ENCODE results near the gene PNPLA6. TPM values are rescaled to one million over a fixed set of nuclear protein-coding genes. Genes with fewer than 3 reads are reported as not detected.

The PNPLA6 gene
- total RNA-seq, 2 experiments from 2014 or later: 117 to 126 TPM

DNA sequence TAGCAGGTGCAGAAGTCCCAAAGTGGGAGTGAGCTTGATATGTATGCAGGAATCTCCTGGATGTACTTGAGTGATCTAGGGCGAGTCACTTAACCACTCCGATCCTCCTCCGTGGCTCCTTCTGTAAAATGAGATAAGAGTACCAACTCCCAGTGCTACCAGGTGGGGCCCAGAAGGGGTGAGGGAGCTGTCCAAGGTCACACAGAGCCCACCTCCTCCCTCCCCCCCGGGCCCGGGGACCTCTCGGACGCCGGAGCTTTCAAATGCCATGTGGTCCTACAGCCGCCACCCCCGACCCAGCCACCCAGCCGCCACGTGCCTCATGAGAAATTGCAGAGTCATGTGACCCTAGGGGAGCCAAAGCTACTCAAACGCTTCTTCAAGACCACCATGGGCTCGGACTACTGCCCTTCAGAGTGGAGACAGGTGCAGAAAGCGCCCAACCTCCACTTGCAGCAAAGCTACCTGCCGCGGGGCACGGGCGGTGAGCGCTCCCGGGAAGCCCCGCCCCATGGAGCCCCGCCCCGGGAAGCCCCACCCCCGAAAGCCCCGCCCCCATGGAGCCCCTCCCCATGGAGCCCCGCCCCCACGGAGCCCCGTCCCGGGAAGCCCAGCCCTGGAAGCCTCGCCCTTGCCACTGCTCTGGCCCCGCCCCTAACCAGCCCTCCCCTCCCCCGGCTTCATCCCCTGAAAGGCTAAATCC lies 29.7 kb upstream of the PNPLA6 start:
- Mint-ChIP-seq H3K4me1 (peaks cover 14% of the 10 kb centered on the region), H3K9me3 (no peaks in the 10 kb centered on the region), H3K27me3 (peaks cover 24% of the 10 kb centered on the region), H3K36me3 (ENCODE audit: low read depth) (no peaks in the 10 kb centered on the region), H3K4me3 (no peak overlapping the region), H3K27ac (no peak overlapping the region)
- ChIA-PET CTCF (interaction anchor here (0.8 to 1.1 kb wide), 2 partner anchors 9 to 16 kb away, joined by 4 to 6 read pairs; partner anchors contain the start of gene MCOLN1), POLR2A (interaction anchor here (0.6 kb wide), 1 partner anchor 38 kb away, joined by 3 read pairs; no protein-coding TSS in a partner anchor)
- DNase-seq: no peak

DNA sequence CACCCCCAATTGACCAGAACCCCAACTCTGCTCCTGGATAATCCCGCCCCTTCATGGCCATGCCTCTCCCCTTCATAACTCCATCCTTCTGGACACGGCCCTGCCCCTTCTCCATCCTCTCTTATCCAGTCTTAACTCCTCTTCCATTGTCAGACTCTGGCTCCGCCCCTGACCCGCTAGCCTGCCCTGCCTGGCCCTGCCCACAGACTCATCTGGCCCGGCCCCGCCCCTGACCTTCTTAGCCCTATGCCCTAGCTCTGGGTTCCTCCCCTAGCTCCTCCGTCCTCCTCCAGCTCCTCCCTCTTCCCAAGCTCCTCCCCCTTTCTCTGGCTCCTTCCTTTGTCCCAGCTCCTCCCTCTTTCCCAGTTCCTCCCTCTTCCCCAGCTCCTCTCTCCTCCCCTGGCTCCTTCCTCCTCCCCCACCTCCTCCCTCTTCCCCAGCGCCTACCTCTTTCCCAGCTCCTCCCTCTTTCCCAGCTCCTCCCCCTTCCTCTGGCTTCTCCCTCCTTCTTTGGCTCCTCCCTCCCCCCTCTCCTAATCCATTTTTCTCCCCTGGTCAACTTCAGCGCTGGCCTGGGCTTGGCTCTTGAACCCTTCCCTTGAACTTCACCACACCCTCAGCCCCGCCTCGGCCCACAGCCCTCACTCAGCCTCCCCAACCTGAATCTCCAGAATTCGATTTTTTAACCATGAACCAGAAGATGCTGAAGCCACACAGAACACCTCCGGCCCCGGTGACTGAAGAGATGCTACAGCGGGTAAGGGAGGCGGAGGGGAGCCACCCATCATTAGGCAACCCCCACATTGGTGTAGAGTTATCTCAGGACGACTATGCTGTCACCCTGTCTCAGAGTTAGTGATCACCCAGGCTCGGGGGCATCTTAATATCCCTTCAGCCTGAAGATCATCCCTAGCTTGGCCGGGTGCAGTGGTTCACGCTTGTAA lies 28.9 kb upstream of the PNPLA6 start:
- CTCF ChIA-PET: interaction anchor here (0.8 to 1.1 kb wide), 3 partner anchors 9 to 16 kb away, joined by 4 to 6 read pairs (median 4); partner anchors contain the start of gene MCOLN1
- H3K27me3 Mint-ChIP-seq: peaks cover 19% of the 10 kb centered on the region
- H3K27ac Mint-ChIP-seq: no peak overlapping the region
- peak; percentile 48 for DNase-seq
- H3K36me3 Mint-ChIP-seq (ENCODE audit: low read depth): no peaks in the 10 kb centered on the region
- no peak overlapping the region for H3K4me3 Mint-ChIP-seq
- H3K9me3 Mint-ChIP-seq: no peaks in the 10 kb centered on the region
- peaks cover 14% of the 10 kb centered on the region for H3K4me1 Mint-ChIP-seq
- POLR2A ChIA-PET: interaction anchor here (0.6 kb wide), 1 partner anchor 39 kb away, joined by 3 read pairs; no protein-coding TSS in a partner anchor

DNA sequence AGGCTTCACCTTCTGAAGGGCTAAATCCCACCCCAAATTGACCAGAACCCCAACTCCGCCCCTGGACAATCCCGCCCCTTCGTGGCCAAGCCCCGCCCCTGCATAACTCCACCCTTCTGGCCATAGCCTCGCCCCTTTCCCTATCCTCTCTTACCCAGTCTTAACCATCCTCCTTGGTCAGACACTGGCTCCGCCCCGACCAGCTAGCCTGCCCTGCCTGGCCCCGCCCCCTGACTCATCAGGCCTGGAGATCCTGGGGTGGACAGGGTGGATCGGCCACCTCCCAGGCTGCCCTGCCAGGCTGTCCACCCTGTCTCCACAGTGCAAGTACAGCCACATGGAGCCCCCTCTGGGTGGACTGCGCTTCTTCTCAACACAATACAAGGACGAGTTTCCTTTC lies 27.6 kb upstream of the PNPLA6 start:
- H3K4me1 Mint-ChIP-seq: peaks cover 14% of the 10 kb centered on the region
- CTCF ChIA-PET: interaction anchor here (0.6 to 0.9 kb wide), 2 partner anchors 11 to 408 kb away, joined by 3 to 4 read pairs; a partner anchor contains a TSS
- POLR2A ChIA-PET: no interaction called here

GRCh38 chr19:7509625-7510024 lies 25.9 kb upstream of the PNPLA6 start:
- peak; percentile 45 for DNase-seq

More for the DNA sequence above, 27.6 kb upstream of the PNPLA6 start:
- Mint-ChIP-seq H3K36me3 (ENCODE audit: low read depth) (no peaks in the 10 kb centered on the region), H3K27me3 (peaks cover 12% of the 10 kb centered on the region), H3K4me3 (no peak overlapping the region), H3K27ac (no peak overlapping the region), H3K9me3 (no peaks in the 10 kb centered on the region)
- DNase-seq: no peak

DNA sequence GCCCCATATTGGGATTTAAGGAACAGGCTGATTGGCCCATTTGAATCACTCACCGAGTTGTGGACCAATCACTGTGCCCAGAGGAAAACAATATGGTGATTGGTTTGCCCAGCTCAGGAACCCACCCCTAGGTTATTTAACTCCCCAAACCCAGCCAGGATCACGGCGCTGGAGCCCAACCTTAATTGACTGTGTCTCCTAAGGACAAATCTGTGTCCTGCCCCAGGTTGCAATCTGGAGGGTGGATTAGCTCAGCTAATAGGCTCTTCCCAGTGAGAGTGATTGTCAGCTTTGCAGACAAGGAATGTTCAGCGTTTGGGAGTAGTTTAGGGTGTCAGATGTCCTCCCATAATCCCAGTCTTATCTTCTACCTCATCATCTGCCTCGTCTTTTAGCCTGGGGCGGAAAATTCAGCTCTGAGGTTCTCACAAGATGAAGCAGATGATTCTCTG lies 23.1 kb upstream of the PNPLA6 start:
- Mint-ChIP-seq H3K9me3 (no peaks in the 10 kb centered on the region), H3K27ac (no peak overlapping the region), H3K4me1 (peaks cover 7% of the 10 kb centered on the region), H3K27me3 (peaks cover 22% of the 10 kb centered on the region), H3K36me3 (ENCODE audit: low read depth) (no peaks in the 10 kb centered on the region), H3K4me3 (no peak overlapping the region)
- POLR2A ChIA-PET: no interaction called here
- CTCF ChIA-PET: interaction anchor here (0.9 kb wide), 1 partner anchor 9 kb away, joined by 3 read pairs; no protein-coding TSS in a partner anchor
- no peak for DNase-seq

More at GRCh38 chr19:7509625-7510024, 25.9 kb upstream of the PNPLA6 start:
- no peak overlapping the region for H3K27ac Mint-ChIP-seq
- no peak overlapping the region for H3K4me3 Mint-ChIP-seq
- H3K27me3 Mint-ChIP-seq: peaks cover 13% of the 10 kb centered on the region
- no peaks in the 10 kb centered on the region for H3K36me3 Mint-ChIP-seq (ENCODE audit: low read depth)
- ChIA-PET POLR2A (no interaction called here), CTCF (interaction anchor here (1.8 to 2.1 kb wide), 2 partner anchors 13 to 25 kb away, joined by 5 to 9 read pairs; partner anchors contain the start of gene MCOLN1)
- H3K4me1 Mint-ChIP-seq: peaks cover 14% of the 10 kb centered on the region
- no peaks in the 10 kb centered on the region for H3K9me3 Mint-ChIP-seq

DNA sequence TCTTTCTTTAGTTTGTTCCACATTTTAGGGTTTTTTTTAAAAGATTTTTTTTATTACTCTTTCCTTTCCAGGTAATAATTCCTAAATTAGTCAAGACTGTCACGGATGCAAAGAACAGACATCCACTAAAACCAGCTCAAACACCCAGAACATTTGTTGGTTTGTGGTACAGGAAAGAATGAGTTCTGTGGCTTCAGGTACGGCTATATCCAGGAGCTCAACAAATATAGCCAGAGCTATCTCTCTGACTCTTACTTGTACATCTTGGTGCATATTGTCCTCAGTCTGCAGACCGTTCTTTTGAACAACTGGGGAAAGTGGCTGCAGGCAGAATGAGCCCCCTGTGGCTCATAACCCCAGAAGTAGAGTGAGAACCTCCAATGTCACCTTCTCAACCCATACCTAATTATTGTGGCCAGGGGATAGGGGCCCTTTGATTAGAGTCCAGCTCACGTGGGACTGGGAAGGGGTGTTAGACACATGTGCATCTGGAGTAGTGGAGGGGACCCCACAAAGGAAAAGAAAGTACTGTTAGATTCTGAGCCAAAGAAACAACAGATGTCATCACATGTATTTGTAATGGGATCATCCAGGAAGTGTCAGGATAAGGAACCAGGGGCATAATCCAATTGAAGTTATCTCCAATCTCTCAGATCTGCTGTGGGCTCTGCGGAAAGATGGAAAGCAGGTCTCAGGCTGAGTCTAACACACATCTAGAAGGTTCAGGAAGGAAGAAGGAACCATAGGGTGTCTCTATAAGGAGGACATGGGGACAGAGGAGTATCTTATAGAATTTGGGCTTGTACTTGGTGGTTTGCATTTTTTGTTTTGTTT lies 21.5 kb upstream of the PNPLA6 start:
- Mint-ChIP-seq H3K27me3 (peaks cover 25% of the 10 kb centered on the region), H3K4me3 (no peak overlapping the region), H3K9me3 (no peaks in the 10 kb centered on the region), H3K36me3 (ENCODE audit: low read depth) (no peaks in the 10 kb centered on the region), H3K4me1 (peaks cover 7% of the 10 kb centered on the region), H3K27ac (no peak overlapping the region)
- ChIA-PET CTCF (interaction anchor here (1.2 kb wide), 1 partner anchor 116 kb away, joined by 3 read pairs; no protein-coding TSS in a partner anchor), POLR2A (no interaction called here)
- no peak for DNase-seq

DNA sequence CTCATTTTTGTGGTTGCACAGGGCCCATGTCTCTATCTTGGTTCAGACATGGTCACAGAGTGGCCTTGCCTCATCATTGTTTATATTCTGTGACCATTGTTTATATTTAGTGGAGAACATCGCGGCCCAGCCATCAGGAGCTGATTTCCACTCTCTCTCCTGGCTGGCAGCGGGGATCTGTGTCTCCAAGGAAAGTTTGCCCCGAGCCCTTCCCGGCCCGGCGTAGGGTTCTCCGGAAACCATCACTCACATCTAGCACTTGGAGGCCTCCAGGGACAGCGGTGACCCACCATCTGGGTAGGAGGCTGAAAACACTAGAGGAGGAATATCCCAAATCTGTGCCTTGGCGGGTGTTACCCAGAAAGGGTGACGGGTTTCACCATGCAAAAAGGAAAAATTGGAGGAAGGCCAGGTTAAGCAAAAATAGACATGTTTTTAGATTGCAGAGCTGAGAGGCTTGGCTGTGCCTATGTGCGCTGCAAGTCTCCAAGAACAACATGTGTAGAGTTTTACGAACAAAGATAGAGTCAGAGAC lies 20.3 kb upstream of the PNPLA6 start:
- no peaks in the 10 kb centered on the region for H3K36me3 Mint-ChIP-seq (ENCODE audit: low read depth)
- peak overlapping the region; percentile 61 for H3K27ac Mint-ChIP-seq
- no peaks in the 10 kb centered on the region for H3K9me3 Mint-ChIP-seq
- POLR2A ChIA-PET: no interaction called here
- CTCF ChIA-PET: no interaction called here
- H3K4me3 Mint-ChIP-seq: peak overlapping the region; percentile 59
- peaks cover 7% of the 10 kb centered on the region for H3K4me1 Mint-ChIP-seq
- DNase-seq: no peak
- peaks cover 25% of the 10 kb centered on the region for H3K27me3 Mint-ChIP-seq

DNA sequence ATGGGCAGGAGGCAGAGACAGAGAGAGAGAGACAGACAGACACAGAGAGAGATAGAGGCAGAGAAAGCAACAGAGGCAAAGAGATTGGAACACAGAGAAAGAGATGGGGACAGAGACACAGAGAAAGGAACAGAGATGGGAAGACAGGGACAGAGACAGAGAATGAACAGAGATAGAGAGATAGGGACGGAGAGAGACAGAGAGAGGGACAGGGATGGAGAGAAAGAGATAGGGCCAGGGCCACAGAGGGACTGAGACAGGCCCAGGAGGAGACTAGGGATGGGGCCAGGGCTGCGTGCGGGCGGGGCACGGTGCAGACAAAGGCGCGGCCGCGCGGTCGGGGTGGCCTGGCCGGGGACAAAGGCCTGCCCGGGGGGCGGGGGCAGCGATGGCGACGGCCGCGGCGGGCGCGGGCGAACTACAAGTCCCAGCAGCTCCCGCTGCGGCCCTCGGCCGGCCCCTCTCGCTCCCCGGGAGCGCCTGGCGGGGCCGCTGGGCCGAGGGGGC lies 19.8 kb upstream of the PNPLA6 start, which contains the start of gene ZNF358:
ZNF358 (plus strand) TSS at position 459 of the 507 bp plus-strand sequence. CDS start 3,140 bp downstream, outside the sequence.
- Mint-ChIP-seq H3K9me3 (no peaks in the 10 kb centered on the region), H3K27ac (peak within 1 kb of the TSS; percentile 61), H3K36me3 (ENCODE audit: low read depth) (no peaks in the 10 kb centered on the region), H3K4me1 (peaks cover 7% of the 10 kb centered on the region), H3K27me3 (peaks cover 25% of the 10 kb centered on the region), H3K4me3 (peak within 1 kb of the TSS; percentile 64)
- POLR2A ChIA-PET: interaction anchor here (0.6 kb wide), 1 partner anchor 151 kb away, joined by 3 read pairs; no protein-coding TSS in a partner anchor
- DNase-seq: peak; percentile 33
- CTCF ChIA-PET: no interaction called here

GRCh38 chr19:7516333-7516732 lies 19.2 kb upstream of the PNPLA6 start:
- Mint-ChIP-seq H3K27ac (no peak overlapping the region), H3K36me3 (ENCODE audit: low read depth) (no peaks in the 10 kb centered on the region), H3K4me1 (peaks cover 8% of the 10 kb centered on the region), H3K9me3 (no peaks in the 10 kb centered on the region), H3K27me3 (peaks cover 25% of the 10 kb centered on the region), H3K4me3 (peak overlapping the region; percentile 64)
- CTCF ChIA-PET: interaction anchor here (0.6 kb wide), 1 partner anchor 415 kb away, joined by 3 read pairs; no protein-coding TSS in a partner anchor
- POLR2A ChIA-PET: interaction anchor here (0.6 kb wide), 1 partner anchor 151 kb away, joined by 3 read pairs; no protein-coding TSS in a partner anchor
- no peak for DNase-seq

GRCh38 chr19:7516878-7517277 lies 18.6 kb upstream of the PNPLA6 start:
- CTCF ChIA-PET: interaction anchor here (0.6 kb wide), 1 partner anchor 415 kb away, joined by 3 read pairs; no protein-coding TSS in a partner anchor
- H3K27ac Mint-ChIP-seq: no peak overlapping the region

GRCh38 chr19:7519361-7520130 lies 16.0 kb upstream of the PNPLA6 start:
- POLR2A ChIA-PET: no interaction called here
- no peaks in the 10 kb centered on the region for H3K36me3 Mint-ChIP-seq (ENCODE audit: low read depth)
- H3K4me3 Mint-ChIP-seq: no peak overlapping the region
- no peak for DNase-seq
- H3K27ac Mint-ChIP-seq: no peak overlapping the region
- peaks cover 20% of the 10 kb centered on the region for H3K4me1 Mint-ChIP-seq
- CTCF ChIA-PET: interaction anchor here (0.8 kb wide), 1 partner anchor 15 kb away, joined by 3 read pairs; no protein-coding TSS in a partner anchor
- no peaks in the 10 kb centered on the region for H3K9me3 Mint-ChIP-seq
- peaks cover 20% of the 10 kb centered on the region for H3K27me3 Mint-ChIP-seq

More at GRCh38 chr19:7516878-7517277, 18.6 kb upstream of the PNPLA6 start:
- no peak for DNase-seq
- Mint-ChIP-seq H3K4me1 (peaks cover 11% of the 10 kb centered on the region), H3K36me3 (ENCODE audit: low read depth) (no peaks in the 10 kb centered on the region), H3K27me3 (peaks cover 25% of the 10 kb centered on the region), H3K4me3 (peak overlapping the region; percentile 64), H3K9me3 (no peaks in the 10 kb centered on the region)
- POLR2A ChIA-PET: no interaction called here
